Measurements from ENCODE around the gene EPHB3.
A peak's percentile ranks its signal among the peaks of the same experiment; 100 is the strongest.

The EPHB3 gene

DNA sequence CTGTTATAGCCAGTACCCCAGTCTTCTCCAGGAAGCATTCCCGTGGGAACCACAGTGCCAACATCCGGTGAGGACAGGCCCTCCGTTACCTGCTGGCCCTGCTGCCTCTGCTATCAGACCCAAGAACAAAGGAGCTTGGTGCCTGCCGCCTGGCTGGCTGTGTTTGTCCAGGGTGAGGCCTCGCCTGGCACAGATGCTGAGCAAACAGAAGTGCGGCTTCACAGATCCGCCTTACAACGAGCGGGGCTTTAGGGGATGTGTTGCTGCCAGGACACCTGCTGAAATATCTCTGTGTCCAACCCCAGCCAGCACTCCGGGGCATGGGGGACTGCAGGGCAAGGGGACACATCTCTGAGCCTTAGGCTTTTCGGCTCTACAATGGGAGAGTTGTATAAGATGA is 2.2 kb upstream of the EPHB3 start:
- no peaks in the 10 kb centered on the region for H3K27me3 ChIP-seq (ENCODE audit: insufficient read depth, poor library complexity, severe bottlenecking)
- H3K36me3 ChIP-seq (ENCODE audit: low read depth): no peaks in the 10 kb centered on the region
- no peaks in the 10 kb centered on the region for H3K4me1 ChIP-seq (ENCODE audit: insufficient read depth, poor library complexity, severe bottlenecking)
- no peak for TF ChIP-seq CTCF (IDR thresholded peaks at IDR 0.05; ENCODE audit: poor library complexity, severe bottlenecking)
- no peak for ATAC-seq (ENCODE audit: low read depth)
- no peak overlapping the region for H3K4me3 ChIP-seq (ENCODE audit: severe bottlenecking)
- DNase-seq (ENCODE audit: low spot score): no peak
- no peak overlapping the region for H3K27ac ChIP-seq (ENCODE audit: poor library complexity, severe bottlenecking)
- no peaks in the 10 kb centered on the region for H3K9me3 ChIP-seq (ENCODE audit: severe bottlenecking)

- Histone ChIP-seq H3K4me3 (ENCODE audit: severe bottlenecking) (no peak overlapping the region), H3K9me3 (ENCODE audit: severe bottlenecking) (no peaks in the 10 kb centered on the region), H3K4me1 (ENCODE audit: insufficient read depth, poor library complexity, severe bottlenecking) (peaks cover 8% of the 10 kb centered on the region), H3K27ac (ENCODE audit: poor library complexity, severe bottlenecking) (no peak overlapping the region), H3K27me3 (ENCODE audit: insufficient read depth, poor library complexity, severe bottlenecking) (no peaks in the 10 kb centered on the region), H3K36me3 (ENCODE audit: low read depth) (no peaks in the 10 kb centered on the region)
- no peak for TF ChIP-seq CTCF (IDR thresholded peaks at IDR 0.05; ENCODE audit: poor library complexity, severe bottlenecking)
- DNase-seq (ENCODE audit: low spot score) (no peak), ATAC-seq (ENCODE audit: low read depth) (no peak)
These were observed 1.1 kb upstream of the EPHB3 start for GRCh38 chr3:184560531-184560930.

GRCh38 chr3:184561913-184562877 is 610 bp downstream of the EPHB3 start:
- Histone ChIP-seq H3K27me3 (ENCODE audit: insufficient read depth, poor library complexity, severe bottlenecking) (no peaks in the 10 kb centered on the region), H3K27ac (ENCODE audit: poor library complexity, severe bottlenecking) (no peak overlapping the region), H3K4me3 (ENCODE audit: severe bottlenecking) (peak overlapping the region; percentile 59), H3K4me1 (ENCODE audit: insufficient read depth, poor library complexity, severe bottlenecking) (peaks cover 23% of the 10 kb centered on the region), H3K9me3 (ENCODE audit: severe bottlenecking) (no peaks in the 10 kb centered on the region), H3K36me3 (ENCODE audit: low read depth) (no peaks in the 10 kb centered on the region)
- TF ChIP-seq CTCF (IDR thresholded peaks at IDR 0.05; ENCODE audit: poor library complexity, severe bottlenecking): no peak
- DNase-seq (ENCODE audit: low spot score) (no peak), ATAC-seq (ENCODE audit: low read depth) (peak; percentile 8)

- peaks cover 30% of the 10 kb centered on the region for H3K4me1 ChIP-seq (ENCODE audit: insufficient read depth, poor library complexity, severe bottlenecking)
- H3K36me3 ChIP-seq (ENCODE audit: low read depth): no peaks in the 10 kb centered on the region
- peak overlapping the region; percentile 59 for H3K4me3 ChIP-seq (ENCODE audit: severe bottlenecking)
- H3K27me3 ChIP-seq (ENCODE audit: insufficient read depth, poor library complexity, severe bottlenecking): no peaks in the 10 kb centered on the region
- ATAC-seq (ENCODE audit: low read depth) (no peak), DNase-seq (ENCODE audit: low spot score) (no peak)
- no peaks in the 10 kb centered on the region for H3K9me3 ChIP-seq (ENCODE audit: severe bottlenecking)
- no peak overlapping the region for H3K27ac ChIP-seq (ENCODE audit: poor library complexity, severe bottlenecking)
- TF ChIP-seq CTCF (IDR thresholded peaks at IDR 0.05; ENCODE audit: poor library complexity, severe bottlenecking): no peak
These were observed 1.4 kb downstream of the EPHB3 start for GRCh38 chr3:184562878-184563560.
